ENCODE results near the gene SHLD2. TPM values are rescaled to one million over a fixed set of nuclear protein-coding genes. Genes with fewer than 3 reads are reported as not detected.
A peak's percentile ranks its signal among the peaks of the same experiment; 100 is the strongest.

SHLD2 gene
- total and polyA plus RNA-seq, 2 of the 13 experiments (the other 11 are each of a cell fraction or from before 2014, with no cell fraction given) = 25.7 to 53.7 TPM

GRCh38 chr10:87092861-87093631, 2.0 kb upstream of the SHLD2 start (continued):
- TF ChIP-seq DDIT3 (CRISPR knock-in tag; IDR thresholded peaks at IDR 0.05) (no peak), ZNF24 (IDR thresholded peaks at IDR 0.05) (no peak), ZNF512B (CRISPR knock-in tag; IDR thresholded peaks at IDR 0.05; ENCODE audit: borderline replicate concordance) (no peak), ZNF550 (CRISPR knock-in tag; IDR thresholded peaks at IDR 0.05; ENCODE audit: borderline replicate concordance) (no peak), ZFP91 (CRISPR knock-in tag; IDR thresholded peaks at IDR 0.05; ENCODE audit: borderline replicate concordance) (no peak), ARHGAP35 (CRISPR knock-in tag; IDR thresholded peaks at IDR 0.05; ENCODE audit: borderline replicate concordance) (no peak), ZBTB34 (CRISPR knock-in tag; IDR thresholded peaks at IDR 0.05) (no peak), TFE3 (CRISPR knock-in tag; IDR thresholded peaks at IDR 0.05) (peak; percentile 13; the same call in 1 of the 2 replicates), IRX3 (CRISPR knock-in tag; IDR thresholded peaks at IDR 0.05; ENCODE audit: borderline replicate concordance, low read depth) (no peak), ZSCAN25 (CRISPR knock-in tag; IDR thresholded peaks at IDR 0.05) (no peak; the same call in 1 of the 2 replicates), U2AF1 (optimal IDR thresholded peaks at IDR 0.05; ENCODE audit: low read depth, low read length) (no peak), ZBTB44 (CRISPR knock-in tag; IDR thresholded peaks at IDR 0.05) (no peak), NCOA5 (CRISPR knock-in tag; IDR thresholded peaks at IDR 0.05) (no peak), POLR2A (IDR thresholded peaks at IDR 0.05; ENCODE audit: insufficient read depth in 1 of 2, low read depth in 2 of 2, low read length in 2 of 2) (peak; percentile 82 to 84), KDM1A (CRISPR knock-in tag; IDR thresholded peaks at IDR 0.05) (no peak), TGIF2 (CRISPR knock-in tag; IDR thresholded peaks at IDR 0.05) (no peak; the same call in 1 of the 2 replicates), PRPF4 (IDR thresholded peaks at IDR 0.05; ENCODE audit: low read depth, low read length, poor library complexity, severe bottlenecking) (no peak), LBX2 (CRISPR knock-in tag; IDR thresholded peaks at IDR 0.05; ENCODE audit: borderline replicate concordance) (no peak), ZNF709 (CRISPR knock-in tag; IDR thresholded peaks at IDR 0.05) (no peak)
